H1 (cell line): ENCODE measurements around the gene RILPL2. TPM values are rescaled to one million over a fixed set of nuclear protein-coding genes. Genes with fewer than 3 reads are reported as not detected.

Experiments
- CTCF ChIA-PET: fragments of 300-600 bp; sonication (Branson Sonifier 250); formaldehyde crosslinking; loops from one replicate; lab custom pipeline; 2021; ENCODE audit not compliant: partially characterized antibody; lab: Charles Lee
- POLR2A ChIA-PET: fragments of 300-600 bp; sonication (Branson Sonifier 250); formaldehyde crosslinking; loops from one replicate; lab custom pipeline; 2021; ENCODE audit warnings: inconsistent platforms; ENCODE audit not compliant: partially characterized antibody; lab: Charles Lee
- DNase-seq, 2 experiments: peaks; one replicate each; pipeline versions ENCODE4 v3.0.0 to v3.0.0-alpha.2; 2010 to 2022; ENCODE audit warnings: low spot score in 2 of 2, low read depth in 1 of 2, mixed read lengths in 1 of 2
- FAIRE-seq: peaks from 2 replicates; lab custom pipeline; 2011; peaks lifted over from hg19 to GRCh38; lab: Jason Lieb, UNC
- H2AFZ ChIP-seq: 2 replicates; pipeline ENCODE4 v1.8.1; 2012; ENCODE audit warnings: low read length, inconsistent platforms
- H2AK5ac ChIP-seq: 2 replicates; pipeline ENCODE4 v1.6.1; 2013; ENCODE audit warnings: low read depth, low read length
- H2BK120ac ChIP-seq: replicated peaks from 2 replicates; pipeline ENCODE3; 2013; ENCODE audit warnings: low read depth, low read length, inconsistent platforms
- H2BK12ac ChIP-seq: 2 replicates; pipeline ENCODE4 v1.6.1; 2013; ENCODE audit warnings: low read depth, low read length
- H2BK15ac ChIP-seq: 2 replicates; pipeline ENCODE4 v1.6.1; 2013; ENCODE audit warnings: low read length
- H2BK20ac ChIP-seq: 2 replicates; pipeline ENCODE4 v1.6.1; 2013; ENCODE audit warnings: low read length
- H2BK5ac ChIP-seq: 2 replicates; pipeline ENCODE4 v1.6.1; 2013; ENCODE audit warnings: low read depth, low read length
- H3K14ac ChIP-seq: 2 replicates; pipeline ENCODE4 v1.6.1; 2013; ENCODE audit warnings: inconsistent platforms; ENCODE audit not compliant: insufficient read length
- H3K18ac ChIP-seq: 2 replicates; pipeline ENCODE4 v1.6.1; 2013; ENCODE audit warnings: low read length; ENCODE audit errors: extremely low read depth
- H3K23ac ChIP-seq: 2 replicates; pipeline ENCODE4 v1.6.1; 2013; ENCODE audit warnings: inconsistent platforms; ENCODE audit not compliant: insufficient read length
- H3K23me2 ChIP-seq: 2 replicates; pipeline ENCODE4 v1.6.1; 2013; ENCODE audit warnings: low read depth, low read length
- H3K27ac ChIP-seq: 2 replicates; pipeline ENCODE4 v1.6.1; 2011; ENCODE audit warnings: low read depth, low read length, inconsistent platforms
- H3K27me3 ChIP-seq, 4 experiments: replicated peaks in 1 of 4; 1 replicate in 1 of 4; 2 replicates in 3 of 4; pipeline versions ENCODE4 v1.6.1 to v1.8.1; 2011 to 2013; ENCODE audit warnings: low read length in 3 of 4, mild to moderate bottlenecking in 3 of 4, inconsistent platforms in 2 of 4, mixed read lengths in 2 of 4, moderate library complexity in 1 of 4; ENCODE audit not compliant: control insufficient read depth in 3 of 4, insufficient read depth in 3 of 4; ENCODE audit errors: extremely low read depth in 1 of 4
- H3K36me3 ChIP-seq, 4 experiments: 2 replicates each; pipeline versions ENCODE4 v1.6.1 to v1.8.1; 2011 to 2013; ENCODE audit warnings: mild to moderate bottlenecking in 4 of 4, low read length in 3 of 4, moderate library complexity in 2 of 4, control low read depth in 1 of 4, inconsistent platforms in 1 of 4; ENCODE audit not compliant: insufficient read depth in 4 of 4, control insufficient read depth in 2 of 4
- H3K4ac ChIP-seq: replicated peaks from 2 replicates; pipeline ENCODE3; 2013; ENCODE audit warnings: low read length, low read depth, mixed read lengths, inconsistent platforms; ENCODE audit not compliant: insufficient read length
- H3K4me1 ChIP-seq, 4 experiments: replicated peaks in 1 of 4; 1 replicate in 1 of 4; 2 replicates in 3 of 4; pipeline versions ENCODE4 v1.6.1 to v1.8.1; 2011 to 2013; ENCODE audit warnings: low read length in 3 of 4, inconsistent platforms in 2 of 4, mixed read lengths in 1 of 4; ENCODE audit not compliant: insufficient read depth in 4 of 4, control insufficient read depth in 3 of 4
- H3K4me2 ChIP-seq, 2 experiments: 2 replicates each; pipeline versions ENCODE4 v1.6.1 to v1.8.1; 2011 to 2013; ENCODE audit warnings: low read depth in 2 of 2, low read length in 2 of 2, control low read depth in 1 of 2, inconsistent platforms in 1 of 2, mild to moderate bottlenecking in 1 of 2; ENCODE audit not compliant: insufficient read depth in 1 of 2
- H3K4me3 ChIP-seq, 4 experiments: fragments of 200-600, 300-600 bp in 1 of 4; sonication (generic), shearing (Covaris generic), sonication (Bioruptor Twin) in 1 of 4; 2 replicates each; pipeline versions ENCODE4 v1.5.1 to v1.8.1; 2011 to 2016; ENCODE audit warnings: low read length in 4 of 4, low read depth in 3 of 4, control low read depth in 2 of 4, inconsistent platforms in 2 of 4, mild to moderate bottlenecking in 2 of 4, mixed read lengths in 1 of 4, moderate library complexity in 1 of 4; ENCODE audit not compliant: insufficient read depth in 2 of 4; ENCODE audit errors: extremely low read depth in 1 of 4
- H3K56ac ChIP-seq: replicated peaks from 2 replicates; pipeline ENCODE3; 2013; ENCODE audit warnings: low read depth, mild to moderate bottlenecking, mixed read lengths, low read length, inconsistent platforms; ENCODE audit not compliant: insufficient read length
- H3K79me1 ChIP-seq: 2 replicates; pipeline ENCODE4 v1.6.1; 2013; ENCODE audit warnings: low read depth, low read length, control low read depth
- H3K79me2 ChIP-seq, 2 experiments: 2 replicates each; pipeline versions ENCODE4 v1.6.1 to v1.8.1; 2012 to 2013; ENCODE audit warnings: low read length in 2 of 2, mild to moderate bottlenecking in 2 of 2, inconsistent platforms in 1 of 2; ENCODE audit not compliant: insufficient read depth in 2 of 2, control insufficient read depth in 1 of 2
- H3K9ac ChIP-seq, 4 experiments: replicated peaks in 1 of 4; 1 replicate in 1 of 4; 2 replicates in 3 of 4; pipeline versions ENCODE4 v1.6.1 to v1.8.1; 2011 to 2013; ENCODE audit warnings: low read depth in 3 of 4, low read length in 3 of 4, control low read depth in 2 of 4, mild to moderate bottlenecking in 2 of 4, moderate library complexity in 2 of 4, inconsistent platforms in 1 of 4; ENCODE audit errors: extremely low read depth in 1 of 4
- H3K9me3 ChIP-seq, 2 experiments: 2 replicates each; pipeline versions ENCODE4 v1.6.1 to v1.8.1; 2012 to 2013; ENCODE audit warnings: mild to moderate bottlenecking in 2 of 2, moderate library complexity in 2 of 2, control low read depth in 1 of 2, inconsistent platforms in 1 of 2, low read depth in 1 of 2, low read length in 1 of 2, mixed read lengths in 1 of 2; ENCODE audit not compliant: insufficient read depth in 2 of 2
- H4K20me1 ChIP-seq, 2 experiments: replicated peaks in 1 of 2; 2 replicates each; pipeline versions ENCODE3 to v1.8.1; 2011 to 2013; ENCODE audit warnings: inconsistent platforms in 2 of 2, low read length in 2 of 2, mild to moderate bottlenecking in 1 of 2; ENCODE audit not compliant: insufficient read depth in 2 of 2, control insufficient read depth in 1 of 2
- H4K5ac ChIP-seq: 2 replicates; pipeline ENCODE4 v1.6.1; 2013; ENCODE audit warnings: low read length, low read depth, mixed read lengths, inconsistent platforms; ENCODE audit not compliant: insufficient read length
- H4K8ac ChIP-seq: 2 replicates; pipeline ENCODE4 v1.8.0; 2013; ENCODE audit warnings: mild to moderate bottlenecking, moderate library complexity, low read length, inconsistent platforms; ENCODE audit not compliant: insufficient read depth; ENCODE audit errors: extremely low read depth
- H4K91ac ChIP-seq: replicated peaks from 2 replicates; pipeline ENCODE3; 2013; ENCODE audit warnings: low read length, mixed read lengths, inconsistent platforms; ENCODE audit not compliant: insufficient read length
- BRCA1 ChIP-seq: IDR thresholded peaks from 2 replicates; pipeline ENCODE4 v1.6.1; 2012; ENCODE audit warnings: low read depth, low read length, improper control_type of control experiment
- HDAC2 ChIP-seq, 2 experiments: fragments of 300-600 bp in 1 of 2; sonication (generic) in 1 of 2; IDR thresholded peaks; 2 replicates each; pipeline ENCODE4 v1.6.1; 2011 to 2012; ENCODE audit warnings: low read depth in 2 of 2, low read length in 2 of 2, mild to moderate bottlenecking in 2 of 2, moderate library complexity in 2 of 2, borderline replicate concordance in 1 of 2, inconsistent platforms in 1 of 2
- HDAC6 ChIP-seq: IDR thresholded peaks from one replicate; pipeline ENCODE4 v1.7.1; 2012; ENCODE audit warnings: low read depth, mild to moderate bottlenecking, inconsistent platforms, low read length, moderate library complexity
- MAFK ChIP-seq: IDR thresholded peaks from 2 replicates; pipeline ENCODE4 v1.6.1; 2012; ENCODE audit warnings: low read depth, mild to moderate bottlenecking, improper control_type of control experiment, low read length
- TBP ChIP-seq: IDR thresholded peaks from 2 replicates; pipeline ENCODE4 v1.6.1; 2011; ENCODE audit warnings: low read depth, low read length, improper control_type of control experiment
- ZNF274 ChIP-seq: IDR thresholded peaks from 2 replicates; pipeline ENCODE4 v1.7.0; 2012; ENCODE audit warnings: low read length, borderline replicate concordance; ENCODE audit errors: extremely low read depth
- WGBS, 2 experiments: shearing (Covaris generic) in 1 of 2; methylation state at CpG; one replicate each; pipeline versions ENCODE4 v1.1.6 to v1.1.7; 2013 to 2015; ENCODE audit warnings: low lambda C conversion rate in 2 of 2, mixed read lengths in 2 of 2, inconsistent platforms in 1 of 2, low coverage in 1 of 2, missing lambda C conversion rate in 1 of 2; ENCODE audit not compliant: insufficient replicate concordance in 2 of 2, insufficient coverage in 1 of 2, insufficient read length in 1 of 2; ENCODE audit errors: extremely low coverage in 1 of 2, missing lambda C conversion rate in 1 of 2; 5-methylcytosine and 5-hydroxymethylcytosine counted together
- polyA plus RNA-seq, 7 experiments: library from polyadenylated mRNA; depleted of rRNA in 3 of 7; stranded (reverse) in 5 of 7; unstranded in 2 of 7; fragments of >200 nt in 5 of 7; fragments of 200-250 nt in 2 of 7; gene quantifications; 1 replicate in 5 of 7; 2 replicates in 1 of 7; 4 replicates in 1 of 7; pipeline versions ENCODE4 v1.2.1 to v1.2.3, GENCODE V29; 2011 to 2013; ENCODE audit warnings: missing spikeins in 2 of 7, mixed read lengths in 2 of 7
- total RNA-seq: library from RNA; stranded (reverse); fragmentation: NEBNext Ultra II Directional; extraction: Animal tissue kit (Norgen Biotek cat#: 25700); gene quantifications from 2 replicates; pipeline ENCODE4 v1.2.1, GENCODE V29; 2021
- TF ChIP-seq, protein P1 (sequence below): IDR thresholded peaks from 2 replicates; pipeline ENCODE4 v1.6.1; 2012; ENCODE audit warnings: inconsistent platforms

RILPL2 gene
- total and polyA plus RNA-seq, 2 of the 8 experiments (the other 6 are each of a cell fraction or from before 2014, with no cell fraction given): 0.77 to 1.4 TPM

- peaks cover 1 to 24% (median 18%) of the 10 kb centered on the region in 4 experiments for H3K27me3 ChIP-seq
- DNase-seq: no peak
- H4K8ac ChIP-seq: no peak overlapping the region
- no peak overlapping the region for H2BK15ac ChIP-seq
- TF ChIP-seq, protein P1, sequence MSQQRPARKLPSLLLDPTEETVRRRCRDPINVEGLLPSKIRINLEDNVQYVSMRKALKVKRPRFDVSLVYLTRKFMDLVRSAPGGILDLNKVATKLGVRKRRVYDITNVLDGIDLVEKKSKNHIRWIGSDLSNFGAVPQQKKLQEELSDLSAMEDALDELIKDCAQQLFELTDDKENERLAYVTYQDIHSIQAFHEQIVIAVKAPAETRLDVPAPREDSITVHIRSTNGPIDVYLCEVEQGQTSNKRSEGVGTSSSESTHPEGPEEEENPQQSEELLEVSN: no peak
- TF ChIP-seq MAFK (no peak), TBP (no peak), BRCA1 (no peak), HDAC2 (IDR thresholded peaks at IDR 0.05; ENCODE audit: borderline replicate concordance in 1 of 2, low read depth in 2 of 2, low read length in 2 of 2) (no peak), ZNF274 (no peak), HDAC6 (no peak)
- no peak overlapping the region for H3K9ac ChIP-seq
- no peak overlapping the region for H3K4ac ChIP-seq
- 91% methylated on average over 3 of the region's 4 CpGs; no CpG with 5 or more reads in 1 of the 2 experiments for WGBS, 2 experiments
- no peak overlapping the region for H3K4me3 ChIP-seq
- no peaks in the 10 kb centered on the region for H3K9me3 ChIP-seq
- no peaks in the 10 kb centered on the region for H3K79me1 ChIP-seq
- H3K4me1 ChIP-seq: peaks cover 0 to 4% (median 2%) of the 10 kb centered on the region in 4 experiments; a peak in 2 of 7 replicates
- no peak overlapping the region for H3K18ac ChIP-seq
- H4K91ac ChIP-seq: no peak overlapping the region
- H2BK20ac ChIP-seq: no peak overlapping the region
- no peak overlapping the region for H3K27ac ChIP-seq
- no peaks in the 10 kb centered on the region for H3K79me2 ChIP-seq
- H2BK5ac ChIP-seq: no peak overlapping the region
- ChIA-PET POLR2A (no interaction called here), CTCF (no interaction called here)
- no peak overlapping the region for H3K14ac ChIP-seq
- H2AK5ac ChIP-seq: no peak overlapping the region
- no peak overlapping the region for H2AFZ ChIP-seq
- H3K4me2 ChIP-seq: no peak overlapping the region
- no peak overlapping the region for H3K56ac ChIP-seq
- H2BK12ac ChIP-seq: no peak overlapping the region
- peaks cover 2 to 21% (median 10%) of the 10 kb centered on the region in 4 experiments; a peak in 6 of 8 replicates for H3K36me3 ChIP-seq
- H2BK120ac ChIP-seq: no peak overlapping the region
- H4K20me1 ChIP-seq: peaks cover 12 to 28% of the 10 kb centered on the region in 2 experiments
- H3K23ac ChIP-seq: no peak overlapping the region
- no peak overlapping the region for H4K5ac ChIP-seq
- FAIRE-seq: no peak
- peaks cover 6% of the 10 kb centered on the region; the same call in 1 of the 2 replicates for H3K23me2 ChIP-seq
Measured at GRCh38 chr12:123393747-123394146, 42.7 kb downstream of the RILPL2 start.
